Ishikawa (cell line): Measurements from ENCODE around the gene IGF2BP1.

Experiments
- CEBPB ChIP-seq: IDR thresholded peaks from 2 replicates; pipeline ENCODE4 v1.6.1; 2012
- EGR1 ChIP-seq: IDR thresholded peaks from 2 replicates; pipeline ENCODE4 v1.6.1; 2012
- EP300 ChIP-seq: IDR thresholded peaks from 2 replicates; pipeline ENCODE4 v1.6.1; 2012; ENCODE audit warnings: borderline replicate concordance
- FOXM1 ChIP-seq: IDR thresholded peaks from 2 replicates; pipeline ENCODE4 v1.6.1; 2012; ENCODE audit warnings: low read depth, borderline replicate concordance
- NFIC ChIP-seq: IDR thresholded peaks from 2 replicates; pipeline ENCODE4 v1.6.1; 2012
- RAD21 ChIP-seq: IDR thresholded peaks from 2 replicates; pipeline ENCODE4 v1.6.1; 2012; ENCODE audit warnings: low read depth
- TAF1 ChIP-seq: IDR thresholded peaks from 2 replicates; pipeline ENCODE4 v1.6.1; 2012; ENCODE audit warnings: low read depth, mild to moderate bottlenecking
- TEAD4 ChIP-seq: IDR thresholded peaks from 2 replicates; pipeline ENCODE4 v1.6.1; 2012
- TF ChIP-seq, protein P1 (sequence below): IDR thresholded peaks from 2 replicates; pipeline ENCODE4 v1.6.1; 2012
- TF ChIP-seq, protein P2 (sequence below): IDR thresholded peaks from 2 replicates; pipeline ENCODE4 v1.6.1; 2012

GRCh38 chr17:48996722-48997102, 473 bp upstream of the IGF2BP1 start:
- TF ChIP-seq EP300 (no peak), TAF1 (no peak), EGR1 (no peak), NFIC (no peak), FOXM1 (no peak), RAD21 (no peak), TEAD4 (no peak), CEBPB (no peak)
- TF ChIP-seq, protein P1, sequence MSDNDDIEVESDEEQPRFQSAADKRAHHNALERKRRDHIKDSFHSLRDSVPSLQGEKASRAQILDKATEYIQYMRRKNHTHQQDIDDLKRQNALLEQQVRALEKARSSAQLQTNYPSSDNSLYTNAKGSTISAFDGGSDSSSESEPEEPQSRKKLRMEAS = no peak
- TF ChIP-seq, protein P2, sequence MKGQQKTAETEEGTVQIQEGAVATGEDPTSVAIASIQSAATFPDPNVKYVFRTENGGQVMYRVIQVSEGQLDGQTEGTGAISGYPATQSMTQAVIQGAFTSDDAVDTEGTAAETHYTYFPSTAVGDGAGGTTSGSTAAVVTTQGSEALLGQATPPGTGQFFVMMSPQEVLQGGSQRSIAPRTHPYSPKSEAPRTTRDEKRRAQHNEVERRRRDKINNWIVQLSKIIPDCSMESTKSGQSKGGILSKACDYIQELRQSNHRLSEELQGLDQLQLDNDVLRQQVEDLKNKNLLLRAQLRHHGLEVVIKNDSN = no peak
